Dedifferentiated amniotic fluid mesenchymal stem cell (primary cell): ENCODE data around the gene FAM53B.
"Not testable (repeated sequence)": the region's sequence is repeated elsewhere in the genome, so short reads cannot be mapped to it uniquely, and the experiment has no call there.

ENCODE experiments used
- DNase-seq: peaks from one replicate; pipeline ENCODE4 v3.0.0-alpha.2; 2016; ENCODE audit errors: extremely low spot score

FAM53B gene

GRCh38 chr10:124598196-124598595 is 146.0 kb downstream of the FAM53B start:
- no peak for DNase-seq

DNA sequence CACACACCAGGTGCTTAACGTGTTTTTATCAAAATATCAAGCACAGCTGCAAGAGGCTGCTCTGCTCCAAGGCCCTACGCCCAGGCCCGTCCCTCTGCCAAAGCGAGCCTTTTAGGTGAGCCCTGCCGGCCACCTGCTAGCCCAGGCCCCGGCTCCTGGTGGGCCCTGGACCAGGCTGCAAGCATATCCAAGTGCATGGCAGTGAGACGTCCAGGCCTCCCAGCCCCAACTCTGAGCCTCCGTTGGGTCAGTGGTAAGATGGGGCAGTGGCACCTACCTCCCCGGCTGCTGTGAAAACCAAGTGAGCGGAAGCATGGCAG is 146.4 kb downstream of the FAM53B start:
- no peak for DNase-seq

GRCh38 chr10:124596962-124597845 is 147.0 kb downstream of the FAM53B start:
- DNase-seq, result no peak

DNA sequence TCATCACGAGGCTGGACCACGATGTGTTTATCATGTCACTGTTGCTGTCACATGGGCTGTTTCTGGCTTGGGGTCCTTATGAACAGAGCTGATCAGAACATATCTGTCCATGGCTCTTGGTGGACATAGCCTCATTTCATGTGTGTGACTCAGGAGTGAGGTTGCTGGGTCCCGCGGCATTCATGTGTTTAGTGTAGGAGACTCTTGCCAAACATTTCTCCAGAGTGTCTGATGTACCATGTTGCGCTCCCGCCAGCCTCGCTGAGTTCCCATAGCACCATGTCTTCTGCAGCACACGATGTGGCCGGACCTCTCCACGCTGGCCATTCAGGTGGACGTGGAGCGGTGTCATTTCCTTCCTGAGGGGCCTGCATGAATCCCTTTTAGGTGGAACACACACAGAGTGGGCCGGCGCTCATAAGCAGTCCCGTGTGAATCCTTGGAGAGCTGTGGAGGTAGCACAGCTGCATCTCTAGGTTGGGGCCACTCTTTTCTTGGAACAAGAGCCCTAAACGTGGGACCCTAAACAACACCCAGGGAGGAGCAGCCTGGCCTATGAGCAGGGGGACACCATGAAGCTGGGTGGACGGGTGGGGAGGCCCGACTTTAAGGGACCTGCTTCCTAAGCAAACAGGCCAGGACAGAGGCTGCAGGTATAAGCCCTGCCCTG is 147.9 kb downstream of the FAM53B start:
- no peak for DNase-seq

GRCh38 chr10:124595143-124595883 is 148.9 kb downstream of the FAM53B start:
- no peak for DNase-seq

GRCh38 chr10:124594240-124594639 is 149.9 kb downstream of the FAM53B start:
- DNase-seq, result no peak

- no peak for DNase-seq
Observed at GRCh38 chr10:124593431-124593985, 150.7 kb downstream of the FAM53B start.

- DNase-seq, result no peak
Observed at GRCh38 chr10:124592736-124593430, 151.3 kb downstream of the FAM53B start.

- no peak for DNase-seq
Observed at GRCh38 chr10:124592101-124592500, 152.1 kb downstream of the FAM53B start.

- DNase-seq, result no peak
Observed at GRCh38 chr10:124591123-124591495, 153.1 kb downstream of the FAM53B start.

- DNase-seq, result no peak
Observed at GRCh38 chr10:124590216-124591122, 153.7 kb downstream of the FAM53B start.

- DNase-seq, result no peak
Observed at GRCh38 chr10:124589491-124590041, 154.6 kb downstream of the FAM53B start.

DNA sequence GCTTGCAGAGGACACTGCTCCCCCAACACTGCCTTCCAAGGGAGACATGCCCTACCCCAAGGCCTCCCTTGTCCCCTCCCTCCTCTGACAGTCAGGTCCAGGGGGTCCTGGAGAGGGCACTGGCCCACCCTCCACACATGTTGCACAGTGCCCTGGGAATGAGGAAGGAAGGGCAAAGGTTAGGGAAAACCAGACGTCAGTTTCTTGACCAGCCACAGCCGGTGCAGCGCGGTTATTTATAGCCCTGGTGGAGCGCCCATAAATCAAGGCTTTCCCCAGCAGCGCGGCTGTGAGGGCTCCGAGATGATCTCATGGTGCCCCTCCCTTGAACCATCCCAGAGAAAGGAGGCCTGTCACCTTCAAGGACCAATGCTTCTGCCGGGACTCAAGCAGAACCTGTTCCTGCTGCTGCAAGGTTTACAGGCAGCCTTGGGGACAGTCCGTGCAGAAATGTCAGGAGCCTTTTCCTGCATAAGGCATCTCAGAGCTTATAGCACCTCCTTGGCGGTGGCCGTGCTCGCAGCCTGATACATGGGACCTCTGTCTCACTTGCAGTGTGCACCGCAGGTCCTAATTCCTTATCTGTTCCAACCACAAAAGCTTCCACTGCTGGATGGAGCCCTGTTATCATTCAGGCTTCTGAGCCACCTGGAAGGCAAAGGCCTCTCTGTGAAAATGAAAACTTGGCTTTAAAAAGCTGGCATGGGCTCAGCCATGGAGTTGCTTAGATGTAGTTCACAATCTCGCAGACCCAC is 155.3 kb downstream of the FAM53B start:
- DNase-seq, result no peak

- DNase-seq, result not testable (repeated sequence)
Observed at GRCh38 chr10:124588341-124588735, 155.8 kb downstream of the FAM53B start.

DNA sequence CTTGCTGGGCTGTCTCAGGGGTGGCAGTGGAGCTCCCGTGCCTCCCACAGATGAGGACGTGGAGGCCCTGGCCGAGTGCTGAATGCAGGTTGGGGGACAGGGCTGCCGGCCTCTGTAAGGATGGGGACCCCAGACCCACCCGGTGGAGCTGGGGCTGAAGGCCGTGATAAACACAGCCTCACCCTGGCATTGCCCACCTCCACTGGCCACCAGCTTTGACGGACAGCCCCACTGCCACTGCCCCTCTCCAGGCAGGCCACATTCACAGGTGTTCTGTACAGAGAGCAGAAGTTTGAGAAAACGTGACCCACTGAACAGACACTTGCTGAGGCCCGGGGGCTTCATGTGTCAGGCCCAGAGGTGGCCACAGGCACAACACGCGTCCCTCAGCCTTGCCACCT is 156.4 kb downstream of the FAM53B start:
- no peak for DNase-seq

GRCh38 chr10:124586142-124586541 is 158.0 kb downstream of the FAM53B start:
- no peak for DNase-seq

GRCh38 chr10:124579011-124579399 is 165.2 kb downstream of the FAM53B start:
- DNase-seq, result no peak

- no peak for DNase-seq
Observed at GRCh38 chr10:124578231-124579010, 165.8 kb downstream of the FAM53B start.

- DNase-seq, result no peak
Observed at GRCh38 chr10:124577651-124578050, 166.5 kb downstream of the FAM53B start.
